Peyer's patch (tissue), 4 donors: ENCODE data around the gene HOXB8. TPM values are rescaled to one million over a fixed set of nuclear protein-coding genes. Genes with fewer than 3 reads are reported as not detected.

Experiments
- DNase-seq, 3 donors: peaks; one replicate each; pipeline ENCODE4 v3.0.0-alpha.2; 2017 to 2019
- H3K27ac ChIP-seq, 4 donors: fragments of 200-600 bp; sonication (generic); one replicate each; pipeline ENCODE4 v1.5.1; 2016 to 2019
- H3K27me3 ChIP-seq, 2 donors: fragments of 200-600 bp; sonication (generic); one replicate each; pipeline ENCODE4 v1.5.1; 2019
- H3K36me3 ChIP-seq, 3 donors: fragments of 200-600 bp; sonication (generic); one replicate each; pipeline ENCODE4 v1.5.1; 2016 to 2019
- H3K4me1 ChIP-seq, 4 donors: fragments of 200-600 bp; sonication (generic); one replicate each; pipeline ENCODE4 v1.5.1; 2016 to 2019
- H3K4me3 ChIP-seq, 4 donors: fragments of 200-600 bp; sonication (generic); 1 replicate in 3 of 4; 2 replicates in 1 of 4; pipeline ENCODE4 v1.5.1; 2016 to 2019; ENCODE audit warnings: mild to moderate bottlenecking in 1 of 4
- H3K9me3 ChIP-seq, 4 donors: fragments of 200-600 bp; sonication (generic); one replicate each; pipeline ENCODE4 v1.5.1; 2016 to 2019; ENCODE audit warnings: mild to moderate bottlenecking in 1 of 4
- POLR2A ChIP-seq, 2 donors: fragments of 450-650 bp; IDR thresholded peaks; one replicate each; pipeline ENCODE4 v1.5.1; 2017; ENCODE audit warnings: antibody characterized with exemption in 2 of 2, mild to moderate bottlenecking in 2 of 2, moderate library complexity in 2 of 2
- total RNA-seq, 4 donors: library from RNA; depleted of rRNA; stranded (reverse); fragments of >200 nt; gene quantifications; one replicate each; pipeline ENCODE4 v1.1.0, GENCODE V29; 2016
- TF ChIP-seq, protein P1 (sequence below), 6 experiments: fragments of 450-650 bp in 4 of 6; fragments of 200-600 bp in 2 of 6; sonication (generic) in 1 of 6; IDR thresholded peaks; one replicate each; pipeline ENCODE4 v1.5.1; 2017 to 2019; ENCODE audit warnings: antibody characterized with exemption in 6 of 6, mild to moderate bottlenecking in 3 of 6, moderate library complexity in 1 of 6

Gene HOXB8
- total RNA-seq, 4 donors from 2014 or later = 1.8 to 21.2 (median 14.9) TPM

DNA sequence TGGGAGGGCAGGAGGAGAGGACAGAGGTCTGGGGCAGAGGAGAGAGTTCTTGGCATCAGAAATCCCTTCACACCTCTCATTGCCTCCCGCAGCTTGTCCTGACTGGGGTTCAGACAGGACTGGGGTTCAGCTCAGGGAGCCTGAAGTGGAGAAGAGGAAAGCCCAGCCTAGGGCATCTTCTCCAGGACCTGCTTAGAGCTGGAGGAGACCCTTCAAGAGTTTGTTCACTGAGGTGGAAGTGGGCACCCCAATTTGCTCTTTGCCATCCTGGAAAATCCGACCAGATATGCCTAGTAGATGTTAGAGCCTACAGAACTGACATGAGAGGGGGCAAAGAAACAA lies 27.0 kb downstream of the HOXB8 start:
- Histone ChIP-seq H3K27ac (peak overlapping the region; percentile 11 to 92 (median 54)), H3K36me3 (peaks cover 0 to 12% (median 0%) of the 10 kb centered on the region in 3 donors), H3K27me3 (no peaks in the 10 kb centered on the region), H3K9me3 (no peaks in the 10 kb centered on the region), H3K4me3 (peak overlapping the region in 2 of 4 donors; percentile 10 to 66), H3K4me1 (peaks cover 0 to 64% (median 7%) of the 10 kb centered on the region in 4 donors)
- peak in 1 of 2 donors; percentile 1 for TF ChIP-seq POLR2A (IDR thresholded peaks at IDR 0.05)
- TF ChIP-seq, protein P1, sequence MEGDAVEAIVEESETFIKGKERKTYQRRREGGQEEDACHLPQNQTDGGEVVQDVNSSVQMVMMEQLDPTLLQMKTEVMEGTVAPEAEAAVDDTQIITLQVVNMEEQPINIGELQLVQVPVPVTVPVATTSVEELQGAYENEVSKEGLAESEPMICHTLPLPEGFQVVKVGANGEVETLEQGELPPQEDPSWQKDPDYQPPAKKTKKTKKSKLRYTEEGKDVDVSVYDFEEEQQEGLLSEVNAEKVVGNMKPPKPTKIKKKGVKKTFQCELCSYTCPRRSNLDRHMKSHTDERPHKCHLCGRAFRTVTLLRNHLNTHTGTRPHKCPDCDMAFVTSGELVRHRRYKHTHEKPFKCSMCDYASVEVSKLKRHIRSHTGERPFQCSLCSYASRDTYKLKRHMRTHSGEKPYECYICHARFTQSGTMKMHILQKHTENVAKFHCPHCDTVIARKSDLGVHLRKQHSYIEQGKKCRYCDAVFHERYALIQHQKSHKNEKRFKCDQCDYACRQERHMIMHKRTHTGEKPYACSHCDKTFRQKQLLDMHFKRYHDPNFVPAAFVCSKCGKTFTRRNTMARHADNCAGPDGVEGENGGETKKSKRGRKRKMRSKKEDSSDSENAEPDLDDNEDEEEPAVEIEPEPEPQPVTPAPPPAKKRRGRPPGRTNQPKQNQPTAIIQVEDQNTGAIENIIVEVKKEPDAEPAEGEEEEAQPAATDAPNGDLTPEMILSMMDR (IDR thresholded peaks at IDR 0.05) = no peak
- DNase-seq = peak in 1 of 3 donors; percentile 45

DNA sequence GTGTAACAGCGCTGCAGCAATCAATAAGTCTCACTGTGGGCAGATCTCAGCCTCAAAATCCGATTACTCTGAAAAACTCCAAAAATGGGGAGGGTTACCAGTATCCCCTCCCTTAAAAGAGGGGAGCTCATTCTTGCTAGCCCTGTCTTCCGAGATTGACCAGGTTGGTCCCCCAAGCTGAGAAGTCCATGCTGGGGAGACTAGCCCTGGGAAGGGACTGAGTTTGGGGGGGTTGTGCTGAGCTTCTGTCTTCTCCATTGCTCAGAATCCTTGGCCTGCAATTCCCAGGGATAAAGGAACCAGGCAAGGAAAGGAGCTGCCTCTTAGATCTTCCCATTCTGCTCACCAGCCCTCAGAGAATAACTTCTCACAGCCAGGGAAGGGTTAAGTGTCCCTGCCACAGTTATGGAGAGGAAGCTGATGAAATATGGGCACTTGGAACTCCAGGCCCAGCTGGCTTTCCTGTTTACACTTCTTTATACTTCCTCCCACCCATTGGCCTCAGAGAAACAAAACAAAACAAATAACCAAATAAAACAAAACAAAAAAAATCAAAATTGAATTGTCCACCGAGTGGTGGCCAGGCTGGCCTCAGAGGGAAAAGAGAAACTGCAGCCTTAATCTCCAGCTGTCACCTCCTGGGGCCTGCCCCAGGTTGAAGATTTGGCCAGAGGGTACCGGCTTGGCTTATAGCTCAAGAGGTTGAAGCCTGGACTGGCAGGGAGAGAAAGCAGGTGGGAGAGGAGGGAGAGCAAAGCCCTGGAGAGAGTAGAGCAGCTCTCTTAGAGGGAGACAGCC lies 27.6 kb downstream of the HOXB8 start:
- Histone ChIP-seq H3K36me3 (peaks cover 0 to 12% (median 0%) of the 10 kb centered on the region in 3 donors), H3K4me3 (peak overlapping the region in 1 of 4 donors; percentile 66), H3K4me1 (peaks cover 0 to 64% (median 6%) of the 10 kb centered on the region in 4 donors), H3K27me3 (no peaks in the 10 kb centered on the region), H3K27ac (peak overlapping the region; percentile 20 to 92 (median 74)), H3K9me3 (no peaks in the 10 kb centered on the region)
- peak in 1 of 2 donors; percentile 8 for TF ChIP-seq POLR2A (IDR thresholded peaks at IDR 0.05)
- TF ChIP-seq, protein P1 (IDR thresholded peaks at IDR 0.05) = no peak
- peak in 2 of 3 donors; percentile 45 to 50 for DNase-seq

DNA sequence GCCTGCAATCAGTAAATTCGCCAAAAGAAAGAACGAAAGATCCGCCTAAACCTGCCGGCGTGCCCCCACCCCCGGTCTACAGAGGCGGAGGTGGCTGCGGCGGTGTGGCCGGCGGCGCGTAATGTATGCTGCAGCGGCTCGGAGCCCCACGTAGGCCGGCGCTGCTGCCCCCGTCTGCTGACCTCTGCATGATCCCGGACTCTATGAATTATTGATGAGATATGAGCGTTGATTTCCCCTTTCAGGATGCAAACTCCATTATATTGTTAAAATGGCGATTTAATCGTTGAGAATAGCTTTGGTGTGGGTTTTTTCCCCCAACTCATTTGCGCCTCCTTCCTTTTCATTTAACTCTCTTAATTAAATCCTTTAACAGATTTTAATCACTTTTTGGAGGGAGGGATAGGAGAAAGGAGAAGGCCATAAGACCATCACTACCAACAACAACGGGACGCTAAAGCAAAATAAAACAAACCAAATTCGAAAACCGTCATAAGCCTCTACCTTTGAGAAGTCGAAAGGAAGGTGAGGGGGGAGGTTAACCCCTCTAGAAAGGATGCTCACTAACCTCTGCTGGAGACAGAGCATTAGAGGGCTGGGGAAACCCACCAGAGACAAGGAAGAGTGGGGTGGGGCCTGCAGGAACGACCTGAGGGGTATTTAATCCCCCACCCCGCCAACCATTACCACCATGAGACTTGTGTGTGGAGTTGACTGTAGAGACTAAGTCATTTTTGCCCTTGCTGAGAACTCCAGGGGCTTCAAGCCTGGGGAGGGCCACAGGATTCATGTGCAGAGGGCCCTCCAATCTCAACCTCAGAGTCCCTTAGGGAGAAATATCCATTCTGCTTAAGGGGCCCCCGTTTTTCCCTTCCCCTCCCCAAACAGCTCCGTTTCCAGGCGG lies 28.5 kb downstream of the HOXB8 start:
- Histone ChIP-seq H3K36me3 (peaks cover 0 to 8% (median 0%) of the 10 kb centered on the region in 3 donors), H3K9me3 (no peaks in the 10 kb centered on the region), H3K27ac (peak overlapping the region; percentile 58 to 92 (median 74)), H3K4me3 (peak overlapping the region; percentile 40 to 66 (median 54)), H3K4me1 (peaks cover 0 to 69% (median 5%) of the 10 kb centered on the region in 4 donors), H3K27me3 (no peaks in the 10 kb centered on the region)
- DNase-seq = peak in 1 of 3 donors; percentile 61
- TF ChIP-seq, protein P1 (IDR thresholded peaks at IDR 0.05) = no peak
- TF ChIP-seq POLR2A (IDR thresholded peaks at IDR 0.05) = no peak

- peaks cover 0 to 62% (median 5%) of the 10 kb centered on the region in 4 donors for H3K4me1 ChIP-seq
- no peak for TF ChIP-seq POLR2A (IDR thresholded peaks at IDR 0.05)
- TF ChIP-seq, protein P1 (IDR thresholded peaks at IDR 0.05) = no peak
- H3K9me3 ChIP-seq = no peaks in the 10 kb centered on the region
- peak overlapping the region in 2 of 4 donors; percentile 89 to 92 for H3K27ac ChIP-seq
- H3K4me3 ChIP-seq = no peak overlapping the region
- H3K36me3 ChIP-seq = no peaks in the 10 kb centered on the region
- no peak for DNase-seq
- H3K27me3 ChIP-seq = no peaks in the 10 kb centered on the region
Observed at GRCh38 chr17:48584223-48584741, 30.8 kb downstream of the HOXB8 start.

DNA sequence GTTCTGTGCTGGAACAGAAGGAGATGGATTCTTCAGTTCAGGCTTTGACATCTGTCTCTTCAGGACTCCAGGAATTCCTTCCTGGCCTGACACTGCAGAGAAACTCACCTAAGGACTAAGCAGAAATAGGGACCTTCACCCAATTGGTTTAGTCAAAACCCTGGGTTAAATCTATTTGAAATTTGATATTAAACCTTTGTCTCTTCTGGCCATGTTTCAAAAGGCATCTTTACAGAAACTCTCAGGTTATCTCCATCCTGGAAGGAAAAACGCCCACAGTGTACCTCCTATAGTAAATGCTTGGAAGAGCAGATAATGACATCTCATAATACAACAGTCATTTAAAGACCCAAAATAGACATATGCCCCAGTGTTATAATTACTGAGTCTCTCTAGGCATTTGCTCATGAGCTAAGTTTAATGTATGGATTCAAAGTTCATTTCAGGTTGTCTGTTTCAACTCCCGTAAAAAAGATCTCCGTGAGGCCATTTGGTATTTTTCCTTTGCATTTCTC lies 31.3 kb downstream of the HOXB8 start:
- H3K27me3 ChIP-seq = no peaks in the 10 kb centered on the region
- TF ChIP-seq, protein P1 (IDR thresholded peaks at IDR 0.05) = no peak
- no peak for TF ChIP-seq POLR2A (IDR thresholded peaks at IDR 0.05)
- H3K27ac ChIP-seq = peak overlapping the region in 2 of 4 donors; percentile 89 to 92
- H3K9me3 ChIP-seq = no peaks in the 10 kb centered on the region
- H3K4me3 ChIP-seq = no peak overlapping the region
- peaks cover 0 to 67% (median 5%) of the 10 kb centered on the region in 4 donors for H3K4me1 ChIP-seq
- DNase-seq = no peak
- no peaks in the 10 kb centered on the region for H3K36me3 ChIP-seq
